GM13977 (cell line): ENCODE data around the gene CLNK.

Source experiments
- DNase-seq: peaks from one replicate; pipeline ENCODE4 v3.0.0; 2012; ENCODE audit warnings: low spot score
- CTCF ChIP-seq: IDR thresholded peaks from 2 replicates; pipeline ENCODE4 v1.5.1; 2012; ENCODE audit warnings: mild to moderate bottlenecking, control low read depth; ENCODE audit not compliant: insufficient read depth; ENCODE audit errors: extremely low read depth, missing control alignments
- in situ Hi-C: fragments of 300-500 bp; cut with MboI; formaldehyde crosslinking; loops from one replicate; pipeline ENCODE4 v1.12.0; 2022; ENCODE audit warnings: low sequenced_read_pairs, low pct_unique_long_range_greater_than_20kb, mixed read lengths, inconsistent platforms; ENCODE audit not compliant: unreplicated experiment

The CLNK gene

DNA sequence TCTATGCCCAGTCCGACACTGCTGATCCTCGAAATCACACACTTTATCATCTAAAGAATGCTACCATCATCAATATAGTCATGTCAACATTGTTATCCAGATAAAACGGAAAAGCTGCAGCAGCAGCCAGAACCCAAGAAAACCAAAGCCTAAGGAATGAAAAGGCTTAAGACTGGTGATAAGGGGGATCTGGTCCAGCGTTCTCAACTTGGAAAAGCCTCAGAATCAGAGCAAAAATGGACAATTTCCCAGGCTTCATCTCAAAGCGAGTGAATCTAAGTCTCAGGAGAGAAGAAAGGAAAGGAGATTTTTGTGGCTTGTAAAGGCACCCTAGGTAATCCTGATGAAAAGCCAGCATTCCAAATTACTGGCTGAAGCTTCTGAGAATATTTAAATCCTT, 235.6 kb downstream of the CLNK start:
- DNase-seq, result no peak
- TF ChIP-seq CTCF, result no peak
- in situ Hi-C loops, result no loop called here

DNA sequence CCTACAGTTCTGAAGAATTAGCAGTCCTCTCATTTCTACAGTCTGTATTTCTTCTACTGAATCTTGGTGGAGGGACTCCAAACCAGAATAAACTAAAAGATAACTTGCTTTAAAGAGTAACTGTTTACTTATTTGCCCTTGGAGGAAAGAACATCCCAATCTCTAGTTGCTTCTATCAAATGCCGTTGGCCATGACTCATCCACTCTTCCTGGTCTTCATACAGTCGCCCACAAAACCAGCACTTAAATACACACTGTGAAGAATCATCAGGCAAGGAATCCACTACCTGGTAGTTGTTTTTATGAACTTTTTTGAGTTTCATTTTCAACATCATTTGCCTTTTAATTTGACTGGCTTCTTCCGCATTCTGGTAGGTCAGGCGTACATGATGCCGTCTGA, 241.6 kb downstream of the CLNK start:
- TF ChIP-seq CTCF, result no peak
- no peak for DNase-seq
- in situ Hi-C loops, result no loop called here

GRCh38 chr4:10441512-10441911, 243.1 kb downstream of the CLNK start:
- TF ChIP-seq CTCF, result no peak
- in situ Hi-C loops, result no loop called here
- DNase-seq, result no peak

DNA sequence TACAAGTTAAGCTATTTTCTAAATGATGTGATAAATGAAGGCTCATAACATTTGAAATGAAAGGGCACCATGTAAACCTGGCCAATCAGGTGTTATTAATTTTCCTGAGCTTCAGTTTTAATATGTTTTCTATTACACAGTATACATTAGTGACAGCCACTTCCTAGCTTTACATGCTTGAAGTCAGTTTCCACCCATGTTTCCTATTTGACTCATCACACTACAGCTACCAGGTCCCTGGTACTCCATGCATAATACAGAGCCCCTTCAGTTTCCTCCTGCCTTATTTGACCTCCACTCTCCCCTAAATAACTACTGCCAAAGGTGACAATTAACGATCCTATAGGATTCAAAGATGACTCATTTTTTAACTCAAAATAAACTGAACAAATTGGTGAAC, 245.6 kb downstream of the CLNK start:
- in situ Hi-C loops, result no loop called here
- no peak for DNase-seq
- no peak for TF ChIP-seq CTCF

DNA sequence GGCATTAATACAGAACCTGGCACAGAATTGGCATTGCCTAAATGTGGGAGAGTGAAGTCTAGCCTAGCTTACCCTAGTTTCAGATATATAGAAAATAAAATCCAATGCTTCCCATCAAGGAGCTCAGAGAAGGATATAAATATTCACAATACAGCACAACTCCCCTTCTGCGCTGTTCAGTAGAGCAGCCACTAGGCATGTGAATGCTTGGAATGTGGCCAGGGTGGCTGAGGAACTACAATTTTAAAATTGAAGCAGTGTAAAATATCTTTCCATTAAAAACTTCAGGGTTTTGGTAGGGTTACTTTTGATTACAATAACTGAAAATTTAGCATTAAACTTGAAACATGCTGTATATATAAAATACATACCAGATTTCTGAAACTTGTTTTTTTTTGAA, 246.8 kb downstream of the CLNK start:
- in situ Hi-C loops, result no loop called here
- no peak for TF ChIP-seq CTCF

More for the DNA sequence above, 246.8 kb downstream of the CLNK start:
- no peak for DNase-seq
